Stimulated activated CD8-positive, alpha-beta memory T cell treated with anti-CD3 and anti-CD28 coated beads, Interleukin-7, amount 100 ng/mL, for 4 hours (primary cell): ENCODE results near the gene TTC21B.

Experiments
- DNase-seq, 2 donors: peaks; one replicate each; pipeline ENCODE4 v3.0.0-alpha.2; 2020; ENCODE audit warnings: low read depth in 2 of 2

Gene TTC21B

GRCh38 chr2:165835363-165835762 lies 118.2 kb downstream of the TTC21B start:
- DNase-seq = no peak

GRCh38 chr2:165833156-165833555 lies 120.4 kb downstream of the TTC21B start:
- no peak for DNase-seq

DNA sequence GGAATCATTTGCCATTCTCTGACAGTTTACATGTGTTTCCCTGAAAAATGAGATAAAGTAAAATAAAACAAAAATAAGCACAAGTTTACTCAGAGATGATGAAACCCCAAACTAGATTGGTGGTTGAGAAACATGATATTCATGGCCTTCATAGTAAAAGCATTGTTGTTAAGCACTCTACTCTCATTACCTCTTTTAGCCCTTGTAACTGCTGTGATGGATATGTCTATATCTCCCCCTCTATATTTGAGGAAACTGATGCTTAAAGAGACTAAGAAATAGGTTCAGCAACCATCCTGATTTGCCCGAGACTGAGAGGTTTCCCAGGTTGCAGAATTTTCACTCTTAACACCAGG lies 125.7 kb downstream of the TTC21B start:
- no peak for DNase-seq

- no peak for DNase-seq
Measured at GRCh38 chr2:165827016-165827920, 126.3 kb downstream of the TTC21B start.

DNA sequence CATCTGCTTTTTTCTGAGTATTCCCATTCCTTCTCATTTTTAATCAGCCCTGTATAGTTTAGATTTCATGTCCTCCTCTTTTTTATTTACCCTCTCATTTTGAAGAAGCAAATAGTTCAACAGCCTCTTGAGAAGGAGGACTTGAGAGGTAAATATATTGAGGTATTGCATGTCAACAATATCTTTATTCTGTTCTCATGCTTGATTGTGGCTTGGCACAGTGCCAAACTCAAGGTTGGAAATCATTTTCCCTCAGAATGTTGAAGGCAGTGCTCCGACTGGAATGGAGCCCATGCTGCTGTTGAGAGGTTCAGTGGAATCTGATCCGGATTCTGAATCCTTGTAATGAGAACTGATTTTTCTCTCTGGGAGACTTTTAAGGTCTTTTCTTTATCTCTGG lies 128.5 kb downstream of the TTC21B start:
- DNase-seq = no peak
